Endothelial cell (in vitro differentiated cells): ENCODE measurements around the gene SLN. TPM values are rescaled to one million over a fixed set of nuclear protein-coding genes. Genes with fewer than 3 reads are reported as not detected.

Experiments used
- DNase-seq: peaks from one replicate; pipeline ENCODE4 v3.0.0; 2021; ENCODE audit warnings: low spot score
- H3K27ac Mint-ChIP-seq: one replicate; pipeline ENCODE4 v1.8.0; 2021; ENCODE audit warnings: mixed read lengths, inconsistent platforms; ENCODE audit not compliant: unreplicated experiment
- H3K27me3 Mint-ChIP-seq: one replicate; pipeline ENCODE4 v1.8.0; 2021; ENCODE audit warnings: mild to moderate bottlenecking, moderate library complexity, mixed read lengths, inconsistent platforms; ENCODE audit not compliant: unreplicated experiment
- H3K36me3 Mint-ChIP-seq: one replicate; pipeline ENCODE4 v1.8.0; 2021; ENCODE audit warnings: mild to moderate bottlenecking, low read depth, mixed read lengths, inconsistent platforms; ENCODE audit not compliant: unreplicated experiment
- H3K4me1 Mint-ChIP-seq: one replicate; pipeline ENCODE4 v1.8.0; 2021; ENCODE audit warnings: mild to moderate bottlenecking, mixed read lengths, inconsistent platforms; ENCODE audit not compliant: unreplicated experiment
- H3K4me3 Mint-ChIP-seq: one replicate; pipeline ENCODE4 v1.8.0; 2021; ENCODE audit warnings: mild to moderate bottlenecking, mixed read lengths, inconsistent platforms; ENCODE audit not compliant: unreplicated experiment
- H3K9me3 Mint-ChIP-seq: one replicate; pipeline ENCODE4 v1.8.0; 2021; ENCODE audit warnings: mixed read lengths, inconsistent platforms; ENCODE audit not compliant: unreplicated experiment
- CTCF ChIP-seq: fragments of 200-600 bp; sonication (generic); IDR thresholded peaks from one replicate; pipeline ENCODE4 v1.5.0; 2021; ENCODE audit warnings: antibody characterized with exemption; ENCODE audit not compliant: unreplicated experiment
- total RNA-seq: library from RNA; stranded (reverse); fragmentation: NEBNext Ultra II Directional; extraction: Animal tissue kit (Norgen Biotek cat#: 25700); gene quantifications from one replicate; pipeline ENCODE4 v1.2.1, GENCODE V29; 2021; ENCODE audit not compliant: unreplicated experiment

Gene SLN
- total RNA-seq, 1 donor from 2014 or later: not detected

GRCh38 chr11:107752508-107752907 lies 40.7 kb upstream of the SLN start:
- no peaks in the 10 kb centered on the region for H3K4me1 Mint-ChIP-seq
- no peak overlapping the region for H3K4me3 Mint-ChIP-seq
- H3K36me3 Mint-ChIP-seq: no peaks in the 10 kb centered on the region
- no peaks in the 10 kb centered on the region for H3K9me3 Mint-ChIP-seq
- no peak for TF ChIP-seq CTCF
- H3K27ac Mint-ChIP-seq: no peak overlapping the region
- no peaks in the 10 kb centered on the region for H3K27me3 Mint-ChIP-seq
- no peak for DNase-seq

- no peak for DNase-seq
- Mint-ChIP-seq H3K4me3 (no peak overlapping the region), H3K27me3 (no peaks in the 10 kb centered on the region), H3K27ac (no peak overlapping the region), H3K9me3 (no peaks in the 10 kb centered on the region), H3K4me1 (no peaks in the 10 kb centered on the region), H3K36me3 (no peaks in the 10 kb centered on the region)
- TF ChIP-seq CTCF: no peak
Measured at GRCh38 chr11:107751082-107751481, 39.2 kb upstream of the SLN start.

GRCh38 chr11:107750313-107750712 lies 38.5 kb upstream of the SLN start:
- Mint-ChIP-seq H3K4me1 (no peaks in the 10 kb centered on the region), H3K9me3 (no peaks in the 10 kb centered on the region), H3K4me3 (no peak overlapping the region), H3K27ac (no peak overlapping the region), H3K36me3 (no peaks in the 10 kb centered on the region), H3K27me3 (no peaks in the 10 kb centered on the region)
- TF ChIP-seq CTCF: no peak
- no peak for DNase-seq

- no peaks in the 10 kb centered on the region for H3K36me3 Mint-ChIP-seq
- no peak for TF ChIP-seq CTCF
- H3K27ac Mint-ChIP-seq: no peak overlapping the region
- H3K27me3 Mint-ChIP-seq: no peaks in the 10 kb centered on the region
- no peak overlapping the region for H3K4me3 Mint-ChIP-seq
- no peak for DNase-seq
- H3K9me3 Mint-ChIP-seq: no peaks in the 10 kb centered on the region
- H3K4me1 Mint-ChIP-seq: no peaks in the 10 kb centered on the region
Measured at GRCh38 chr11:107747622-107748021, 35.8 kb upstream of the SLN start.

- Mint-ChIP-seq H3K27me3 (no peaks in the 10 kb centered on the region), H3K4me1 (no peaks in the 10 kb centered on the region), H3K4me3 (no peak overlapping the region), H3K9me3 (no peaks in the 10 kb centered on the region), H3K36me3 (no peaks in the 10 kb centered on the region), H3K27ac (no peak overlapping the region)
- TF ChIP-seq CTCF: no peak
- no peak for DNase-seq
Measured at GRCh38 chr11:107744736-107745135, 32.9 kb upstream of the SLN start.
